ENCODE measurements around the gene KCNA2. TPM values are rescaled to one million over a fixed set of nuclear protein-coding genes. Genes with fewer than 3 reads are reported as not detected.

The KCNA2 gene
- total RNA-seq, 1 donor from 2014 or later = 0.04 TPM

DNA sequence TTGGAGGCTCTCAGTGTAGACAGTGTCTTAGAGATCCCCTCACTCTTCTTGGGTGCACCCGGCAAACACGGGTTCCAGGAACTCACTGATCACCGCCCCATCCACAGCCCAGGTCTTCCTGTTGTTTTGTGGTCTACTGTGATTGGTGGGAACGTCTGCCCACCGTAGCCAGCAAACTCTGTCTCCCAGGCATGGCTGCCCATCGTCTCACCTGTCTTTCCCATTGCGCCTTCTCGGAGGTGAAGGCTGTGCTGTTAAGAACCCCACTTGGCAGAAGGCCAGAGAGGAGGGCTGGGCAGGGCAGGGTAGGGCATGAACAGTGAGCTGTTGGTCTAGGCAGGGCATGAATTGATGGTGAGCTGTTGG is 14.1 kb upstream of the KCNA2 start:
- peaks cover 5% of the 10 kb centered on the region for H4K20me1 ChIP-seq (ENCODE audit: low read depth)
- no peaks in the 10 kb centered on the region for H3K9me3 Mint-ChIP-seq
- H3K36me3 ChIP-seq = no peaks in the 10 kb centered on the region
- H3K27ac ChIP-seq = no peak overlapping the region
- TF ChIP-seq EZH2 (IDR thresholded peaks at IDR 0.05) (no peak), EZH2phosphoT487 (IDR thresholded peaks at IDR 0.05) (no peak)
- TF ChIP-seq, protein P1, sequence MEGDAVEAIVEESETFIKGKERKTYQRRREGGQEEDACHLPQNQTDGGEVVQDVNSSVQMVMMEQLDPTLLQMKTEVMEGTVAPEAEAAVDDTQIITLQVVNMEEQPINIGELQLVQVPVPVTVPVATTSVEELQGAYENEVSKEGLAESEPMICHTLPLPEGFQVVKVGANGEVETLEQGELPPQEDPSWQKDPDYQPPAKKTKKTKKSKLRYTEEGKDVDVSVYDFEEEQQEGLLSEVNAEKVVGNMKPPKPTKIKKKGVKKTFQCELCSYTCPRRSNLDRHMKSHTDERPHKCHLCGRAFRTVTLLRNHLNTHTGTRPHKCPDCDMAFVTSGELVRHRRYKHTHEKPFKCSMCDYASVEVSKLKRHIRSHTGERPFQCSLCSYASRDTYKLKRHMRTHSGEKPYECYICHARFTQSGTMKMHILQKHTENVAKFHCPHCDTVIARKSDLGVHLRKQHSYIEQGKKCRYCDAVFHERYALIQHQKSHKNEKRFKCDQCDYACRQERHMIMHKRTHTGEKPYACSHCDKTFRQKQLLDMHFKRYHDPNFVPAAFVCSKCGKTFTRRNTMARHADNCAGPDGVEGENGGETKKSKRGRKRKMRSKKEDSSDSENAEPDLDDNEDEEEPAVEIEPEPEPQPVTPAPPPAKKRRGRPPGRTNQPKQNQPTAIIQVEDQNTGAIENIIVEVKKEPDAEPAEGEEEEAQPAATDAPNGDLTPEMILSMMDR (IDR thresholded peaks at IDR 0.05) = no peak
- no peaks in the 10 kb centered on the region for H3K36me3 Mint-ChIP-seq
- DNase-seq (ENCODE audit: low spot score) = no peak
- peaks cover 5% of the 10 kb centered on the region for H3K4me1 ChIP-seq
- H3K27me3 Mint-ChIP-seq (ENCODE audit: insufficient read depth, low read depth) = peaks cover 21% of the 10 kb centered on the region
- H3F3A ChIP-seq (ENCODE audit: low read depth) = no peaks in the 10 kb centered on the region
- H3K4me3 ChIP-seq = no peak overlapping the region
- peaks cover 10% of the 10 kb centered on the region for H3K4me1 Mint-ChIP-seq
- H3K27ac Mint-ChIP-seq = no peak overlapping the region
- H3K9ac ChIP-seq = no peak overlapping the region
- H3K9me3 ChIP-seq (ENCODE audit: low read depth) = no peaks in the 10 kb centered on the region
- H3K79me2 ChIP-seq (ENCODE audit: low read depth) = no peaks in the 10 kb centered on the region
- no peak overlapping the region for H2AFZ ChIP-seq (replicated peaks)
- no peak overlapping the region for H3K4me3 Mint-ChIP-seq
- no peak overlapping the region for H3K4me2 ChIP-seq
- peaks cover 87% of the 10 kb centered on the region for H3K27me3 ChIP-seq

GRCh38 chr1:110619412-110620249 is 13.5 kb upstream of the KCNA2 start:
- Mint-ChIP-seq H3K9me3 (no peaks in the 10 kb centered on the region), H3K4me3 (no peak overlapping the region), H3K4me1 (peaks cover 10% of the 10 kb centered on the region), H3K36me3 (no peaks in the 10 kb centered on the region), H3K27me3 (ENCODE audit: insufficient read depth, low read depth) (peaks cover 23% of the 10 kb centered on the region), H3K27ac (no peak overlapping the region)
- no peaks in the 10 kb centered on the region for H3K36me3 ChIP-seq
- peak overlapping the region; percentile 74 for H3K4me2 ChIP-seq
- peaks cover 5% of the 10 kb centered on the region for H3K4me1 ChIP-seq
- H3K27me3 ChIP-seq = peaks cover 88% of the 10 kb centered on the region
- no peak overlapping the region for H3K27ac ChIP-seq
- TF ChIP-seq EZH2 (IDR thresholded peaks at IDR 0.05) = peak; percentile 39
- TF ChIP-seq, protein P1 (IDR thresholded peaks at IDR 0.05) = peak; percentile 100
- TF ChIP-seq EZH2phosphoT487 (IDR thresholded peaks at IDR 0.05) = no peak
- no peaks in the 10 kb centered on the region for H3F3A ChIP-seq (ENCODE audit: low read depth)
- no peak overlapping the region for H2AFZ ChIP-seq (replicated peaks)
- no peaks in the 10 kb centered on the region for H3K9me3 ChIP-seq (ENCODE audit: low read depth)
- H3K9ac ChIP-seq = no peak overlapping the region
- peaks cover 5% of the 10 kb centered on the region for H4K20me1 ChIP-seq (ENCODE audit: low read depth)
- peak overlapping the region; percentile 39 for H3K4me3 ChIP-seq
- H3K79me2 ChIP-seq (ENCODE audit: low read depth) = no peaks in the 10 kb centered on the region
- peak; percentile 95 for DNase-seq (ENCODE audit: low spot score)

DNA sequence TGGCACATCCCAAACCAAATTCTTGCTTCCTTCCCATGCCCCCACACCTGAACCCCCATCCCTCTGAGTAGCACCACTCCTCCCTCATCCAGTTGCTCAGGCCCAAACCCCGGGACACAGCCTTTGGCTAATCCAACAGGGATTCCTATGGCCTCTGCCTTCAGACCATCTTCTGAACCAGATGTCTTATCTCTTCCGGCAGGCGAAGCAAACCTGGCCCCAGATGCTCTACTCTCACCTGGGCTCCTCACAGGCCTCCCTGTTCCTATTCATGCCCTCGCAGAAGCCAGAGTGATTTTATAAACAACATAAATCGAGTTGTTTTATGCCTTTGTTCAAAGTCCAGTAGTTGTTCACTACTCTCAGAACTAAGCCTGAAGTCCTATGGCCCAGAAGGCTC is 12.5 kb upstream of the KCNA2 start:
- H3K36me3 Mint-ChIP-seq = no peaks in the 10 kb centered on the region
- H2AFZ ChIP-seq (replicated peaks) = no peak overlapping the region
- no peaks in the 10 kb centered on the region for H3K79me2 ChIP-seq (ENCODE audit: low read depth)
- no peaks in the 10 kb centered on the region for H3K36me3 ChIP-seq
- no peaks in the 10 kb centered on the region for H3K9me3 Mint-ChIP-seq
- DNase-seq (ENCODE audit: low spot score) = no peak
- TF ChIP-seq EZH2phosphoT487 (IDR thresholded peaks at IDR 0.05) (no peak), EZH2 (IDR thresholded peaks at IDR 0.05) (no peak)
- TF ChIP-seq, protein P1 (IDR thresholded peaks at IDR 0.05) = no peak
- peaks cover 5% of the 10 kb centered on the region for H3K4me1 ChIP-seq
- H3K9me3 ChIP-seq (ENCODE audit: low read depth) = no peaks in the 10 kb centered on the region
- peaks cover 88% of the 10 kb centered on the region for H3K27me3 ChIP-seq
- H3K9ac ChIP-seq = no peak overlapping the region
- peaks cover 5% of the 10 kb centered on the region for H4K20me1 ChIP-seq (ENCODE audit: low read depth)
- no peak overlapping the region for H3K4me2 ChIP-seq
- no peak overlapping the region for H3K4me3 Mint-ChIP-seq
- no peak overlapping the region for H3K27ac ChIP-seq
- H3F3A ChIP-seq (ENCODE audit: low read depth) = no peaks in the 10 kb centered on the region
- H3K4me3 ChIP-seq = no peak overlapping the region
- no peak overlapping the region for H3K27ac Mint-ChIP-seq
- H3K4me1 Mint-ChIP-seq = peaks cover 10% of the 10 kb centered on the region
- peaks cover 25% of the 10 kb centered on the region for H3K27me3 Mint-ChIP-seq (ENCODE audit: insufficient read depth, low read depth)

All from neural progenitor cell (in vitro differentiated cells).